ENCODE data around the gene ARVCF. TPM values are rescaled to one million over a fixed set of nuclear protein-coding genes. Genes with fewer than 3 reads are reported as not detected.
A peak's percentile ranks its signal among the peaks of the same experiment; 100 is the strongest.
"Not testable (repeated sequence)": the region's sequence is repeated elsewhere in the genome, so short reads cannot be mapped to it uniquely, and the experiment has no call there.

ARVCF gene
- total RNA-seq, 1 experiment from 2014 or later = 8.2 TPM

GRCh38 chr22:19936513-19936912, 80.1 kb downstream of the ARVCF start:
- no peaks in the 10 kb centered on the region for H3K9me3 ChIP-seq (ENCODE audit: control insufficient read depth, insufficient read depth, low read depth, low read length)
- TF ChIP-seq CTCF (IDR thresholded peaks at IDR 0.05) (no peak), POLR2AphosphoS5 (IDR thresholded peaks at IDR 0.05; ENCODE audit: low read depth, low read length) (no peak), TCF7L2 (IDR thresholded peaks at IDR 0.05; ENCODE audit: low read depth, low read length) (no peak), SIN3A (IDR thresholded peaks at IDR 0.05; ENCODE audit: borderline replicate concordance, insufficient read depth, low read depth, low read length) (no peak), REST (IDR thresholded peaks at IDR 0.05; ENCODE audit: insufficient read depth in 1 of 2, low read depth in 2 of 2, low read length in 1 of 2) (no peak)
- no peak overlapping the region for H3K4me3 ChIP-seq (ENCODE audit: low read depth in 2 of 2, low read length in 2 of 2)
- H3K4me1 ChIP-seq (ENCODE audit: control insufficient read depth, insufficient read depth, low read length) = peaks cover 5% of the 10 kb centered on the region; the same call in 1 of the 2 replicates
- in situ Hi-C loops (cut with HindIII; ENCODE audit: low pct_unique_long_range_greater_than_20kb, low sequenced_read_pairs) (no loop called here), intact Hi-C loops (cut with micrococcal nuclease; ENCODE audit: unreplicated experiment) (no loop called here)
- ATAC-seq (no peak), DNase-seq (ENCODE audit: low read depth, low spot score) (no peak)
- no peak overlapping the region for H3K27ac ChIP-seq (ENCODE audit: low read length)
- POLR2A ChIA-PET = no interaction called here
- no TSS peak for BruUV-seq (replicated peaks)
- CTCF ChIA-PET = no interaction called here
- H3K27me3 ChIP-seq (ENCODE audit: control insufficient read depth, insufficient read depth, low read length) = no peaks in the 10 kb centered on the region
- H3K36me3 ChIP-seq (ENCODE audit: control insufficient read depth, insufficient read depth, low read length) = no peaks in the 10 kb centered on the region; the same call in 1 of the 2 replicates

GRCh38 chr22:19935123-19935718, 81.4 kb downstream of the ARVCF start:
- CTCF ChIA-PET; POLR2A ChIA-PET; H3K27me3 ChIP-seq (ENCODE audit: control insufficient read depth, insufficient read depth, low read length): not testable (repeated sequence)

GRCh38 chr22:19933341-19934241, 83.0 kb downstream of the ARVCF start:
- POLR2A ChIA-PET = no interaction called here
- peak; percentile 27; the same call in 1 of the 2 replicates for ATAC-seq
- H3K27ac ChIP-seq (ENCODE audit: low read length) = no peak overlapping the region
- H3K4me1 ChIP-seq (ENCODE audit: control insufficient read depth, insufficient read depth, low read length) = no peaks in the 10 kb centered on the region
- BruUV-seq (replicated peaks) = no TSS peak
- in situ Hi-C loops (cut with HindIII; ENCODE audit: low pct_unique_long_range_greater_than_20kb, low sequenced_read_pairs) = no loop called here
- H3K36me3 ChIP-seq (ENCODE audit: control insufficient read depth, insufficient read depth, low read length) = no peaks in the 10 kb centered on the region
- no peak for TF ChIP-seq POLR2AphosphoS5 (IDR thresholded peaks at IDR 0.05; ENCODE audit: low read depth, low read length)
- CTCF ChIA-PET = no interaction called here
- no peaks in the 10 kb centered on the region for H3K9me3 ChIP-seq (ENCODE audit: control insufficient read depth, insufficient read depth, low read depth, low read length)
- DNase-seq (ENCODE audit: low read depth, low spot score) = no peak
- no peak overlapping the region for H3K4me3 ChIP-seq (ENCODE audit: low read depth in 2 of 2, low read length in 2 of 2)
- H3K27me3 ChIP-seq (ENCODE audit: control insufficient read depth, insufficient read depth, low read length) = no peaks in the 10 kb centered on the region
- intact Hi-C loops (cut with micrococcal nuclease; ENCODE audit: unreplicated experiment) = no loop called here

More at GRCh38 chr22:19935123-19935718, 81.4 kb downstream of the ARVCF start:
- BruUV-seq (replicated peaks); H3K4me1 ChIP-seq (ENCODE audit: control insufficient read depth, insufficient read depth, low read length); H3K4me3 ChIP-seq (ENCODE audit: low read depth in 2 of 2, low read length in 2 of 2); H3K27ac ChIP-seq (ENCODE audit: low read length); H3K9me3 ChIP-seq (ENCODE audit: control insufficient read depth, insufficient read depth, low read depth, low read length); intact Hi-C loops (cut with micrococcal nuclease; ENCODE audit: unreplicated experiment); in situ Hi-C loops (cut with HindIII; ENCODE audit: low pct_unique_long_range_greater_than_20kb, low sequenced_read_pairs); H3K36me3 ChIP-seq (ENCODE audit: control insufficient read depth, insufficient read depth, low read length); ATAC-seq; DNase-seq (ENCODE audit: low read depth, low spot score): not testable (repeated sequence)

Data from Panc1 (cell line).